A549 (cell line): ENCODE measurements around the gene C3orf85. TPM values are rescaled to one million over a fixed set of nuclear protein-coding genes. Genes with fewer than 3 reads are reported as not detected.

Experiments
- ATAC-seq, 2 experiments: fragments of 200-7000 bp in 1 of 2; fragments of >200 bp in 1 of 2; cut with Nextera tagmentation in 1 of 2; cut with Tn5 transposase in 1 of 2; 3 replicates each; pipeline versions ENCODE4 v1.8.0 to v1.9.1; 2018 to 2020; ENCODE audit warnings: mild to moderate bottlenecking in 1 of 2, moderate library complexity in 1 of 2
- CTCF ChIA-PET: fragments of 300-600 bp; sonication (Branson Sonifier 250); formaldehyde crosslinking; extraction: SDS; loops from one replicate; lab custom pipeline; 2021; ENCODE audit warnings: antibody characterized with exemption, inconsistent platforms; lab: Yijun Ruan, JAX
- POLR2A ChIA-PET: fragments of 350-600 bp; formaldehyde crosslinking; extraction: SDS; loops from one replicate; lab custom pipeline; 2021; ENCODE audit warnings: antibody characterized with exemption, inconsistent platforms; lab: Yijun Ruan, JAX
- DNase-seq, 2 experiments: peaks; one replicate each; pipeline versions ENCODE4 v3.0.0 to v3.0.0-alpha.2; 2011 to 2016; ENCODE audit warnings: low read depth in 1 of 2, low spot score in 1 of 2
- FAIRE-seq: peaks from 2 replicates; lab custom pipeline; 2011; peaks lifted over from hg19 to GRCh38; lab: Jason Lieb, UNC
- H3K27ac ChIP-seq, 2 experiments: fragments of >200 bp; sonication (Bioruptor Twin); formaldehyde crosslinking; 3 replicates each; pipeline ENCODE4 v1.5.1; 2016 to 2017
- H3K4me1 ChIP-seq: fragments of >200 bp; sonication (Bioruptor Twin); formaldehyde crosslinking; 3 replicates; pipeline ENCODE4 v1.6.1; 2016
- H3K4me2 ChIP-seq: fragments of >200 bp; sonication (Bioruptor Twin); formaldehyde crosslinking; 3 replicates; pipeline ENCODE4 v1.6.1; 2016
- H3K4me3 ChIP-seq: fragments of >200 bp; sonication (Bioruptor Twin); formaldehyde crosslinking; 3 replicates; pipeline ENCODE4 v1.5.1; 2016
- H3K9me3 ChIP-seq: fragments of >200 bp; sonication (Bioruptor Twin); formaldehyde crosslinking; 3 replicates; pipeline ENCODE4 v1.6.1; 2016
- BCL3 ChIP-seq: fragments of >200 bp; sonication (Bioruptor Twin); formaldehyde crosslinking; IDR thresholded peaks from 3 replicates; pipeline ENCODE4 v1.6.1; 2016
- BHLHE40 ChIP-seq: IDR thresholded peaks from 2 replicates; pipeline ENCODE4 v1.6.1; 2012; ENCODE audit warnings: low read depth, low read length, inconsistent platforms
- CBX8 ChIP-seq: fragments of 200-600 bp; sonication (generic); IDR thresholded peaks from 2 replicates; pipeline ENCODE4 v1.6.1; 2016
- E2F6 ChIP-seq: IDR thresholded peaks from 2 replicates; pipeline ENCODE4 v1.6.1; 2012; ENCODE audit warnings: low read depth, borderline replicate concordance
- EHF ChIP-seq: fragments of 250-450 bp; sonication (Bioruptor Pico); IDR thresholded peaks from 2 replicates; pipeline ENCODE4 v1.5.0; 2020; ENCODE audit warnings: mild to moderate bottlenecking
- EHMT2 ChIP-seq: fragments of 200-600 bp; sonication (generic); IDR thresholded peaks from 2 replicates; pipeline ENCODE4 v1.6.1; 2016; ENCODE audit warnings: antibody characterized with exemption, low read depth, mild to moderate bottlenecking, moderate library complexity
- ELK1 ChIP-seq: fragments of 150-350 bp; IDR thresholded peaks from 2 replicates; pipeline ENCODE4 v1.6.1; 2014; ENCODE audit warnings: low read depth, mild to moderate bottlenecking, low read length
- EP300 ChIP-seq, 2 experiments: fragments of >200 bp; sonication (Bioruptor Twin); formaldehyde crosslinking; IDR thresholded peaks; 2 replicates in 1 of 2; 3 replicates in 1 of 2; pipeline ENCODE4 v1.6.1; 2016 to 2017
- ESRRA ChIP-seq: fragments of 150-350 bp; IDR thresholded peaks from 2 replicates; pipeline ENCODE4 v1.6.1; 2014; ENCODE audit warnings: mild to moderate bottlenecking, low read length, borderline replicate concordance
- FOSB ChIP-seq: fragments of 250-450 bp; sonication (Bioruptor Pico); IDR thresholded peaks from 2 replicates; pipeline ENCODE4 v1.5.0; 2020; ENCODE audit warnings: mild to moderate bottlenecking, moderate library complexity
- HES2 ChIP-seq: fragments of >200 bp; sonication (Bioruptor Twin); formaldehyde crosslinking; IDR thresholded peaks from 2 replicates; pipeline ENCODE4 v1.6.1; 2016
- HEYL ChIP-seq: fragments of 250-450 bp; sonication (Bioruptor Pico); IDR thresholded peaks from 2 replicates; pipeline ENCODE4 v1.8.0; 2021; ENCODE audit warnings: mild to moderate bottlenecking, moderate library complexity
- HOXA7 ChIP-seq: fragments of 250-450 bp; sonication (Bioruptor Pico); IDR thresholded peaks from 2 replicates; pipeline ENCODE4 v1.5.0; 2020; ENCODE audit warnings: mild to moderate bottlenecking, moderate library complexity
- KDM1A ChIP-seq: fragments of 200-600 bp; sonication (generic); IDR thresholded peaks from 2 replicates; pipeline ENCODE4 v1.6.1; 2016; ENCODE audit warnings: low read depth, mild to moderate bottlenecking
- MAFK ChIP-seq: fragments of 450-650 bp; IDR thresholded peaks from 2 replicates; pipeline ENCODE4 v1.6.1; 2014; ENCODE audit not compliant: partially characterized antibody
- MAX ChIP-seq: IDR thresholded peaks from 2 replicates; pipeline ENCODE4 v1.6.1; 2012
- MYC ChIP-seq: IDR thresholded peaks from 2 replicates; pipeline ENCODE4 v1.6.1; 2012; ENCODE audit warnings: mild to moderate bottlenecking, inconsistent platforms, low read length, improper control_type of control experiment, borderline replicate concordance
- NR3C1 ChIP-seq: fragments of >200 bp; sonication (Bioruptor Twin); formaldehyde crosslinking; IDR thresholded peaks from 3 replicates; pipeline ENCODE4 v1.6.1; 2017
- POLR2AphosphoS2 ChIP-seq: conservative IDR thresholded peaks from 2 replicates; pipeline ENCODE4 v1.6.1; 2012; ENCODE audit warnings: low read length, improper control_type of control experiment, inconsistent platforms
- RAD21 ChIP-seq, 2 experiments: fragments of >200 bp in 1 of 2; sonication (Bioruptor Twin) in 1 of 2; formaldehyde crosslinking in 1 of 2; IDR thresholded peaks in 1 of 2; conservative IDR thresholded peaks in 1 of 2; 2 replicates in 1 of 2; 3 replicates in 1 of 2; pipeline ENCODE4 v1.6.1; 2012 to 2018; ENCODE audit warnings: inconsistent platforms in 1 of 2
- RFX5 ChIP-seq: fragments of 450-650 bp; IDR thresholded peaks from 2 replicates; pipeline ENCODE4 v1.7.1; 2014; ENCODE audit warnings: antibody characterized with exemption, mild to moderate bottlenecking, moderate library complexity
- TP53 ChIP-seq: fragments of 250-450 bp; sonication (Bioruptor Pico); IDR thresholded peaks from 2 replicates; pipeline ENCODE4 v1.5.0; 2021; ENCODE audit warnings: mild to moderate bottlenecking, moderate library complexity
- ZC3H11A ChIP-seq: fragments of 450-650 bp; IDR thresholded peaks from 2 replicates; pipeline ENCODE4 v1.6.1; 2014; ENCODE audit warnings: antibody characterized with exemption, mild to moderate bottlenecking
- ZFP36 ChIP-seq: fragments of 450-650 bp; IDR thresholded peaks from 2 replicates; pipeline ENCODE4 v1.6.1; 2014; ENCODE audit warnings: borderline replicate concordance; ENCODE audit not compliant: partially characterized antibody
- WGBS: methylation state at CpG from one replicate; pipeline ENCODE4 v1.1.6; 2017; ENCODE audit errors: missing lambda C conversion rate; 5-methylcytosine and 5-hydroxymethylcytosine counted together
- polyA plus RNA-seq, 4 experiments: library from polyadenylated mRNA; depleted of rRNA in 3 of 4; stranded (reverse); fragments of >200 nt; fragmentation: RNase III in 1 of 4; extraction: RNeasy Plus Mini Kit Qiagen cat#74134 plus additional on column Dnase treatment in 1 of 4; gene quantifications; 2 replicates in 3 of 4; 3 replicates in 1 of 4; pipeline ENCODE4 v1.2.3, GENCODE V29; 2011 to 2017

Gene C3orf85
- polyA plus RNA-seq, 2 of the 4 experiments (the other 2 are of a cell fraction) = not detected

GRCh38 chr3:109188741-109189140, 52.2 kb downstream of the C3orf85 start:
- TF ChIP-seq NR3C1 (no peak), RAD21 (conservative IDR thresholded peaks at IDR 0.05 in 1 of 2, IDR thresholded peaks at IDR 0.05 in 1 of 2) (no peak), BCL3 (no peak), HES2 (no peak), CBX8 (no peak), ELK1 (no peak), E2F6 (no peak), MAX (no peak), MYC (no peak), EP300 (IDR thresholded peaks at IDR 0.05) (no peak), HEYL (CRISPR knock-in tag) (no peak), RFX5 (no peak), EHMT2 (no peak), BHLHE40 (no peak), FOSB (CRISPR knock-in tag) (no peak), EHF (CRISPR knock-in tag) (no peak), KDM1A (no peak), MAFK (no peak), POLR2AphosphoS2 (no peak)
- TF ChIP-seq, all 56 proteins: peak for 0
- FAIRE-seq (no peak), ATAC-seq (no peak), DNase-seq (no peak)
- Histone ChIP-seq H3K9me3 (no peaks in the 10 kb centered on the region), H3K4me2 (no peak overlapping the region), H3K27ac (no peak overlapping the region), H3K4me3 (no peak overlapping the region), H3K4me1 (no peaks in the 10 kb centered on the region)
- ChIA-PET CTCF (no interaction called here), POLR2A (no interaction called here)
- WGBS = 80% methylated on average over 6 of the region's 6 CpGs

- ATAC-seq = no peak
- DNase-seq = no peak
- Histone ChIP-seq H3K27ac (no peak overlapping the region), H3K4me1 (0 out of 3 replicates have a peak, but pooled peaks cover 4% of the 10 kb centered on the region), H3K4me3 (no peak overlapping the region), H3K4me2 (no peak overlapping the region), H3K9me3 (no peaks in the 10 kb centered on the region)
- CTCF ChIA-PET = interaction anchor here (1.4 kb wide), 1 partner anchor 32 kb away, joined by 4 read pairs; no protein-coding TSS in a partner anchor
- TF ChIP-seq HEYL (CRISPR knock-in tag) = no peak
- no peak for TF ChIP-seq HOXA7 (CRISPR knock-in tag)
- no peak for TF ChIP-seq FOSB (CRISPR knock-in tag)
- TF ChIP-seq EHMT2 = no peak
- no peak for TF ChIP-seq TP53
- TF ChIP-seq ESRRA = no peak
- no peak for TF ChIP-seq CBX8
- no peak for TF ChIP-seq ZFP36
- no peak for TF ChIP-seq ZC3H11A
- POLR2A ChIA-PET = no interaction called here
- 66% methylated on average over 1 of the region's 1 CpG for WGBS
- no peak for FAIRE-seq
Measured at GRCh38 chr3:109191421-109191820, 54.9 kb downstream of the C3orf85 start.
